Upper lobe of left lung (tissue), 6 donors: ENCODE measurements around the gene GNG7. TPM values are rescaled to one million over a fixed set of nuclear protein-coding genes. Genes with fewer than 3 reads are reported as not detected.

Experiments used
- ATAC-seq, 2 donors: fragments of 200-7000 bp; cut with Tn5 transposase; one replicate each; pipeline ENCODE4 v1.9.1; 2022; ENCODE audit warnings: mild to moderate bottlenecking in 2 of 2, moderate library complexity in 2 of 2; ENCODE audit not compliant: low FRiP score in 2 of 2
- DNase-seq, 2 donors: peaks; one replicate each; pipeline ENCODE4 v3.0.0-alpha.2; 2019 to 2020
- H3K27ac ChIP-seq, 4 donors: fragments of 200-600 bp; sonication (generic); one replicate each; pipeline ENCODE4 v1.5.1; 2016 to 2019
- H3K27me3 ChIP-seq, 4 donors: fragments of 200-600 bp; sonication (generic); one replicate each; pipeline ENCODE4 v1.5.1; 2017 to 2019
- H3K36me3 ChIP-seq, 4 donors: fragments of 200-600 bp; sonication (generic); one replicate each; pipeline ENCODE4 v1.5.1; 2016 to 2019
- H3K4me1 ChIP-seq, 4 donors: fragments of 200-600 bp; sonication (generic); one replicate each; pipeline ENCODE4 v1.5.1; 2018 to 2019
- H3K4me3 ChIP-seq, 4 donors: fragments of 200-600 bp; sonication (generic); one replicate each; pipeline ENCODE4 v1.5.1; 2017 to 2019; ENCODE audit warnings: mild to moderate bottlenecking in 2 of 4, moderate library complexity in 1 of 4
- H3K9me3 ChIP-seq, 4 donors: fragments of 200-600 bp; sonication (generic); one replicate each; pipeline ENCODE4 v1.5.1; 2018 to 2019
- CTCF ChIP-seq, 6 experiments: fragments of 450-650 bp in 4 of 6; fragments of 200-600 bp in 2 of 6; sonication (generic) in 2 of 6; IDR thresholded peaks; one replicate each; pipeline ENCODE4 v1.5.1; 2016 to 2019; ENCODE audit warnings: antibody characterized with exemption in 6 of 6
- EP300 ChIP-seq, 4 donors: sonication (generic); formaldehyde crosslinking; IDR thresholded peaks; one replicate each; pipeline ENCODE4 v1.5.1; 2017; ENCODE audit warnings: antibody characterized with exemption in 4 of 4, control low read depth in 2 of 4
- POLR2A ChIP-seq, 4 donors: fragments of 450-650 bp; IDR thresholded peaks; one replicate each; pipeline ENCODE4 v1.5.1; 2016 to 2017; ENCODE audit warnings: antibody characterized with exemption in 4 of 4, mild to moderate bottlenecking in 2 of 4
- POLR2AphosphoS5 ChIP-seq, 2 donors: sonication (generic); formaldehyde crosslinking; IDR thresholded peaks; one replicate each; pipeline ENCODE4 v1.5.1; 2017; ENCODE audit warnings: antibody characterized with exemption in 2 of 2
- WGBS, 2 donors: methylation state at CpG; one replicate each; pipeline ENCODE4 v1.1.5; 2017 to 2018; 5-methylcytosine and 5-hydroxymethylcytosine counted together
- total RNA-seq, 6 donors: library from RNA; depleted of rRNA in 4 of 6; stranded (reverse); fragments of >200 nt in 4 of 6; gene quantifications; one replicate each; pipeline versions ENCODE4 v1.1.0 to v1.2.1, GENCODE V29; 2016 to 2021
- donor health status: DM: no; HTN: no; CAD: no; lungs with moderate emphysema.
- donor health status: DM: no; HTN: yes; CAD: no; lungs with severe emphysema.

Gene GNG7
- total RNA-seq, 6 donors from 2014 or later = 3.5 to 7.7 (median 7.1) TPM

GRCh38 chr19:2735374-2735773, 32.9 kb upstream of the GNG7 start:
- H3K36me3 ChIP-seq = peaks cover 8 to 51% (median 36%) of the 10 kb centered on the region in 4 donors
- H3K4me3 ChIP-seq = no peak overlapping the region
- DNase-seq (no peak), ATAC-seq (no peak)
- 89 to 97% methylated on average over 4 to 12 of the region's 12 CpGs for WGBS, 2 donors
- H3K9me3 ChIP-seq = no peaks in the 10 kb centered on the region
- H3K4me1 ChIP-seq = peaks cover 11 to 30% (median 13%) of the 10 kb centered on the region in 4 donors
- no peak overlapping the region for H3K27ac ChIP-seq
- H3K27me3 ChIP-seq = no peaks in the 10 kb centered on the region
- TF ChIP-seq EP300 (IDR thresholded peaks at IDR 0.05) (no peak), POLR2A (IDR thresholded peaks at IDR 0.05) (no peak), CTCF (IDR thresholded peaks at IDR 0.05) (no peak), POLR2AphosphoS5 (IDR thresholded peaks at IDR 0.05) (no peak)

- 88 to 90% methylated on average over 22 of the region's 26 CpGs for WGBS, 2 donors
- H3K4me3 ChIP-seq = no peak overlapping the region
- H3K4me1 ChIP-seq = peaks cover 11 to 30% (median 13%) of the 10 kb centered on the region in 4 donors
- ATAC-seq = no peak
- no peak for DNase-seq
- TF ChIP-seq POLR2AphosphoS5 (IDR thresholded peaks at IDR 0.05) (no peak), POLR2A (IDR thresholded peaks at IDR 0.05) (no peak), EP300 (IDR thresholded peaks at IDR 0.05) (no peak), CTCF (IDR thresholded peaks at IDR 0.05) (no peak)
- H3K27me3 ChIP-seq = no peaks in the 10 kb centered on the region
- H3K36me3 ChIP-seq = peaks cover 8 to 51% (median 36%) of the 10 kb centered on the region in 4 donors
- no peaks in the 10 kb centered on the region for H3K9me3 ChIP-seq
- H3K27ac ChIP-seq = no peak overlapping the region
These were observed 32.2 kb upstream of the GNG7 start for GRCh38 chr19:2734589-2735288.

- Histone ChIP-seq H3K4me1 (peaks cover 7 to 23% (median 8%) of the 10 kb centered on the region in 4 donors), H3K4me3 (no peak overlapping the region), H3K27ac (no peak overlapping the region), H3K9me3 (no peaks in the 10 kb centered on the region), H3K36me3 (peaks cover 8 to 51% (median 36%) of the 10 kb centered on the region in 4 donors), H3K27me3 (no peaks in the 10 kb centered on the region)
- 87 to 93% methylated on average over 29 to 35 of the region's 35 CpGs for WGBS, 2 donors
- TF ChIP-seq POLR2A (IDR thresholded peaks at IDR 0.05) (no peak), CTCF (IDR thresholded peaks at IDR 0.05) (no peak), POLR2AphosphoS5 (IDR thresholded peaks at IDR 0.05) (no peak), EP300 (IDR thresholded peaks at IDR 0.05) (no peak)
- ATAC-seq (no peak), DNase-seq (no peak)
These were observed 31.6 kb upstream of the GNG7 start for GRCh38 chr19:2733930-2734588.

- Histone ChIP-seq H3K4me3 (no peak overlapping the region), H3K36me3 (peaks cover 8 to 51% (median 36%) of the 10 kb centered on the region in 4 donors), H3K27ac (no peak overlapping the region), H3K4me1 (peaks cover 0 to 17% (median 1%) of the 10 kb centered on the region in 4 donors), H3K27me3 (no peaks in the 10 kb centered on the region), H3K9me3 (no peaks in the 10 kb centered on the region)
- ATAC-seq (no peak), DNase-seq (peak in 1 of 2 donors; percentile 79)
- WGBS, 2 donors = 96% methylated on average over 38 of the region's 38 CpGs; no CpG with 5 or more reads in 1 of the 2 donors
- TF ChIP-seq POLR2A (IDR thresholded peaks at IDR 0.05) (no peak), EP300 (IDR thresholded peaks at IDR 0.05) (no peak), POLR2AphosphoS5 (IDR thresholded peaks at IDR 0.05) (no peak), CTCF (IDR thresholded peaks at IDR 0.05) (no peak)
These were observed 30.4 kb upstream of the GNG7 start for GRCh38 chr19:2732883-2733282.
